Endodermal cell (in vitro differentiated cells): ENCODE measurements around the gene TMC3. TPM values are rescaled to one million over a fixed set of nuclear protein-coding genes. Genes with fewer than 3 reads are reported as not detected.

Experiments used
- DNase-seq: peaks from one replicate; pipeline ENCODE4 v3.0.0-alpha.2; 2017
- H3K27ac ChIP-seq: 2 replicates; pipeline ENCODE4 v1.5.1; 2013; ENCODE audit warnings: mild to moderate bottlenecking, low read depth, low read length, moderate library complexity
- H3K27me3 ChIP-seq: 2 replicates; pipeline ENCODE4 v1.6.1; 2013; ENCODE audit warnings: mild to moderate bottlenecking, low read length, moderate library complexity; ENCODE audit not compliant: insufficient read depth, control insufficient read depth, poor library complexity, severe bottlenecking
- H3K36me3 ChIP-seq: 2 replicates; pipeline ENCODE4 v1.7.0; 2013; ENCODE audit warnings: mild to moderate bottlenecking, low read length, moderate library complexity; ENCODE audit not compliant: control insufficient read depth, insufficient read depth
- H3K4me1 ChIP-seq: one replicate; pipeline ENCODE4 v1.7.0; 2013; ENCODE audit warnings: low read length; ENCODE audit not compliant: control insufficient read depth, insufficient read depth
- H3K4me3 ChIP-seq: 2 replicates; pipeline ENCODE4 v1.5.1; 2013; ENCODE audit warnings: mild to moderate bottlenecking, low read length, moderate library complexity
- H3K9ac ChIP-seq: 2 replicates; pipeline ENCODE4 v1.6.1; 2013; ENCODE audit warnings: mild to moderate bottlenecking, low read length, moderate library complexity; ENCODE audit not compliant: poor library complexity, severe bottlenecking; ENCODE audit errors: extremely low read depth
- H3K9me3 ChIP-seq: 2 replicates; pipeline ENCODE4 v1.6.1; 2013; ENCODE audit warnings: mild to moderate bottlenecking, low read length, moderate library complexity; ENCODE audit not compliant: control insufficient read depth
- H3K27ac Mint-ChIP-seq: 2 replicates; pipeline ENCODE4 v1.8.0; 2020; ENCODE audit warnings: mixed read lengths
- H3K27me3 Mint-ChIP-seq: 2 replicates; pipeline ENCODE4 v1.8.0; 2021; ENCODE audit warnings: mild to moderate bottlenecking, mixed read lengths; ENCODE audit not compliant: insufficient read depth
- H3K36me3 Mint-ChIP-seq: 2 replicates; pipeline ENCODE4 v1.8.0; 2020; ENCODE audit warnings: low read depth, mixed read lengths
- H3K4me1 Mint-ChIP-seq: 2 replicates; pipeline ENCODE4 v1.8.0; 2020; ENCODE audit warnings: mixed read lengths
- H3K4me3 Mint-ChIP-seq: 2 replicates; pipeline ENCODE4 v1.8.0; 2020; ENCODE audit warnings: mild to moderate bottlenecking, moderate library complexity, mixed read lengths
- H3K9me3 Mint-ChIP-seq: 2 replicates; pipeline ENCODE4 v1.8.0; 2020; ENCODE audit warnings: mild to moderate bottlenecking, mixed read lengths
- WGBS, 2 experiments: methylation state at CpG; one replicate each; pipeline versions ENCODE4 v1.1.5 to v1.1.7; 2013; ENCODE audit warnings: missing lambda C conversion rate in 2 of 2, mixed read lengths in 1 of 2; ENCODE audit not compliant: insufficient coverage in 1 of 2, insufficient read length in 1 of 2; 5-methylcytosine and 5-hydroxymethylcytosine counted together
- total RNA-seq, 2 donors: library from RNA; stranded (reverse); fragmentation: NEBNext Ultra II Directional in 1 of 2; extraction: Animal tissue kit (Norgen Biotek cat#: 25700) in 1 of 2; gene quantifications; 2 replicates in 1 of 2; 3 replicates in 1 of 2; pipeline ENCODE4 v1.2.1, GENCODE V29; 2021
- TF ChIP-seq, protein P1 (sequence below): fragments of 200-600 bp; sonication (generic); conservative IDR thresholded peaks from 2 replicates; pipeline ENCODE4 v1.5.0; 2021; ENCODE audit warnings: antibody characterized with exemption, mild to moderate bottlenecking

TMC3 gene
- total RNA-seq, 2 donors from 2014 or later = not detected

DNA sequence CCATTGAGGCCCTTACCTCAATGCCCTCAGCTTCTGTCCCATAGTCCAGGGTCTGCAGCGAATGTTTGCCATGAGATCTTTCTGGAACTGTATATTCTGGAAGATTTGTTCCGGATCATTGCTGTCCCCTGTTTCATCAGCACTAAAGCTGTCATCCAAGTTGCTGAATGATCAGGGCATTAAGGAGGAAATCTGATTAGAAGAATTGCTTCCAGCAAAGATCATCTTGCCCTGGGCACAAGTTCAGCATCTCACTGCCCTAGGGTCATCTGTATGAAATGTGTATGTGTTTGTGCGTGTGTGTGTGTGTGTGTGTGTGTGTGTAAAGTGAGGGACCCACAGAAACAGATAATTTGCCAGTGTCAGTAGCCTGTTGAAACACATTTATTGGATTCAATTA lies 1.4 kb downstream of the TMC3 start:
- TF ChIP-seq, protein P1, sequence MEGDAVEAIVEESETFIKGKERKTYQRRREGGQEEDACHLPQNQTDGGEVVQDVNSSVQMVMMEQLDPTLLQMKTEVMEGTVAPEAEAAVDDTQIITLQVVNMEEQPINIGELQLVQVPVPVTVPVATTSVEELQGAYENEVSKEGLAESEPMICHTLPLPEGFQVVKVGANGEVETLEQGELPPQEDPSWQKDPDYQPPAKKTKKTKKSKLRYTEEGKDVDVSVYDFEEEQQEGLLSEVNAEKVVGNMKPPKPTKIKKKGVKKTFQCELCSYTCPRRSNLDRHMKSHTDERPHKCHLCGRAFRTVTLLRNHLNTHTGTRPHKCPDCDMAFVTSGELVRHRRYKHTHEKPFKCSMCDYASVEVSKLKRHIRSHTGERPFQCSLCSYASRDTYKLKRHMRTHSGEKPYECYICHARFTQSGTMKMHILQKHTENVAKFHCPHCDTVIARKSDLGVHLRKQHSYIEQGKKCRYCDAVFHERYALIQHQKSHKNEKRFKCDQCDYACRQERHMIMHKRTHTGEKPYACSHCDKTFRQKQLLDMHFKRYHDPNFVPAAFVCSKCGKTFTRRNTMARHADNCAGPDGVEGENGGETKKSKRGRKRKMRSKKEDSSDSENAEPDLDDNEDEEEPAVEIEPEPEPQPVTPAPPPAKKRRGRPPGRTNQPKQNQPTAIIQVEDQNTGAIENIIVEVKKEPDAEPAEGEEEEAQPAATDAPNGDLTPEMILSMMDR = no peak
- Histone ChIP-seq H3K4me1 (peaks cover 16% of the 10 kb centered on the region), H3K9ac (no peak overlapping the region), H3K36me3 (no peaks in the 10 kb centered on the region), H3K27me3 (no peaks in the 10 kb centered on the region), H3K27ac (no peak overlapping the region), H3K4me3 (no peak overlapping the region), H3K9me3 (no peaks in the 10 kb centered on the region)
- Mint-ChIP-seq H3K27me3 (no peaks in the 10 kb centered on the region), H3K36me3 (no peaks in the 10 kb centered on the region), H3K4me3 (no peak overlapping the region), H3K4me1 (peaks cover 7% of the 10 kb centered on the region), H3K27ac (no peak overlapping the region), H3K9me3 (no peaks in the 10 kb centered on the region)
- DNase-seq = no peak
- WGBS, 2 experiments = 89% methylated on average over 3 of the region's 3 CpGs; no CpG with 5 or more reads in 1 of the 2 experiments

DNA sequence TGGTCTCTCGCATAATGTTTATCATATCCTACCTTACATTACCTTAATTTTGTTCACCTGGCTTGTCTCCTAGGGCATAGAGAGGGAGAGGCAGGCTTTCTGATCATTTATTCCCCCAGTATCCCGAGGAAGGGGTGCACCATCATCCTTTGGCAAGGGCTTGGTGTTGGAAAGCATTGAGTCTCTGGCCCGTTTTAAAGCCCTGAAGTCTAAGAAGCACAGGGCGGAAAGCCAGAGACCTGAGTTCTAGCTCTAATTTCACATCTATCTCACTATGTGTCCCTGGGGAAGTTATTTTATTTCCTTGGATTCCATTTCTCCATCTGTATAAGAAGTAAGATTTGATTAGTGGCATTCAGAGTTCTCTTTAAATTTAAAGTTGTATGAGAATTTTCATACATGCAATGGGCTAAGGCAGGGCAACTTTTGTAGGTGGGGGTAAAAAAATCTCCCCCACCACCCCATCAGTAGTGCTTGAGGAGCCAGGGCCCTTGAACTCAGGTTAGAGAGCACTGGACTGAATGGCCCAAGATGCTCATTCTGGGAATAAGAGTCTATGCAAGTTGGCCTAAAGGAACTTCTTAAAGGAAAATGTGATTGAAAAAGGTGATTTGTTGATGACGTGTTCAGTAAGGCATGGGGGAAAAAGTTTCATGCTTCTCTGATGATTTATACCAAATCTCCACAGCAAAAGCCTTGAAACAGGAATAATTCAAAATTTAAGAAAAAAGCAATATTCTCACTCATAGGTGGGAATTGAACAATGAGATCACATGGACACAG lies 10.1 kb downstream of the TMC3 start:
- no peaks in the 10 kb centered on the region for H3K36me3 ChIP-seq
- no peak overlapping the region for H3K9ac ChIP-seq
- Mint-ChIP-seq H3K27ac (no peak overlapping the region), H3K4me3 (no peak overlapping the region), H3K4me1 (no peaks in the 10 kb centered on the region), H3K36me3 (no peaks in the 10 kb centered on the region), H3K9me3 (no peaks in the 10 kb centered on the region), H3K27me3 (no peaks in the 10 kb centered on the region)
- no peaks in the 10 kb centered on the region for H3K4me1 ChIP-seq
- DNase-seq = no peak
- H3K4me3 ChIP-seq = no peak overlapping the region
- no peaks in the 10 kb centered on the region for H3K9me3 ChIP-seq
- H3K27ac ChIP-seq = no peak overlapping the region
- 95 to 100% methylated on average over 2 to 5 of the region's 5 CpGs for WGBS, 2 experiments
- no peaks in the 10 kb centered on the region for H3K27me3 ChIP-seq
- TF ChIP-seq, protein P1 = no peak

DNA sequence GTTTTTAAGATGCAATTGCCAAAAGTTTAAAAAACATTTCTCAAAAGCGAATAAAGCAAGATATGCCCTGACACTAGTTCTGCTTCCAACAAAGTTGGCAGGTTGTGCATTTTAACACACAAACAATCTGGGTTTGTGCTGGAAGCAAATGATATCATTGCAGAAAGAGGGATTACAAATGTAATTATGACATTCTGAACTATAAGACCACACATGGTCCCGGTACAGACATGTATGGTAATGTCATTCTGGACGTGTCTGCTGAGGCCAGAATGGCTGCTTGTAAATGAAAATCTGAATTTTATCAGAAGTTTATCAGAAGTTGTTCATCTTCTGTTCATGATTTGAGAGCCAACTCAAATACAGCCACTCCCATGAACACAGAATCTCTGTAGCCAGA lies 10.7 kb downstream of the TMC3 start:
- H3K9ac ChIP-seq = no peak overlapping the region
- no peaks in the 10 kb centered on the region for H3K4me1 ChIP-seq
- no peak overlapping the region for H3K27ac ChIP-seq
- TF ChIP-seq, protein P1 = no peak
- no peak for DNase-seq
- no peaks in the 10 kb centered on the region for H3K9me3 Mint-ChIP-seq
- H3K36me3 ChIP-seq = no peaks in the 10 kb centered on the region
- no peaks in the 10 kb centered on the region for H3K27me3 ChIP-seq
- H3K27ac Mint-ChIP-seq = no peak overlapping the region
- no peaks in the 10 kb centered on the region for H3K36me3 Mint-ChIP-seq
- H3K4me3 ChIP-seq = no peak overlapping the region
- no peaks in the 10 kb centered on the region for H3K9me3 ChIP-seq
- 76% methylated on average over 3 of the region's 3 CpGs; no CpG with 5 or more reads in 1 of the 2 experiments for WGBS, 2 experiments
- no peak overlapping the region for H3K4me3 Mint-ChIP-seq
- no peaks in the 10 kb centered on the region for H3K27me3 Mint-ChIP-seq
- no peaks in the 10 kb centered on the region for H3K4me1 Mint-ChIP-seq
